HepG2 (cell line): Measurements from ENCODE around the gene PDCD1LG2. TPM values are rescaled to one million over a fixed set of nuclear protein-coding genes. Genes with fewer than 3 reads are reported as not detected.

Experiments used
- CCDC6 ChIP-seq: sonication (generic); formaldehyde crosslinking; IDR thresholded peaks from 2 replicates; pipeline ENCODE4 v1.8.1; 2022; ENCODE audit warnings: mild to moderate bottlenecking, missing genetic modification reagents, moderate library complexity
- JUNB ChIP-seq: sonication (generic); formaldehyde crosslinking; IDR thresholded peaks from 2 replicates; pipeline ENCODE4 v1.8.0; 2022; ENCODE audit warnings: missing genetic modification reagents, mild to moderate bottlenecking, borderline replicate concordance
- MTERF4 ChIP-seq: sonication (generic); formaldehyde crosslinking; IDR thresholded peaks from 2 replicates; pipeline ENCODE4 v1.8.0; 2023; ENCODE audit warnings: mild to moderate bottlenecking, missing genetic modification reagents
- NFKB2 ChIP-seq: sonication (generic); formaldehyde crosslinking; IDR thresholded peaks from 2 replicates; pipeline ENCODE4 v1.4.0; 2020; ENCODE audit warnings: missing genetic modification reagents, borderline replicate concordance
- RBM22 ChIP-seq: fragments of 200-400 bp; formaldehyde crosslinking; optimal IDR thresholded peaks from 2 replicates; pipeline ENCODE3; 2017; ENCODE audit warnings: mild to moderate bottlenecking, low read length, moderate library complexity
- SNAPC4 ChIP-seq: sonication (generic); formaldehyde crosslinking; IDR thresholded peaks from 2 replicates; pipeline ENCODE4 v1.4.0; 2020; ENCODE audit warnings: mild to moderate bottlenecking, missing genetic modification reagents
- THAP9 ChIP-seq: sonication (generic); formaldehyde crosslinking; IDR thresholded peaks from 2 replicates; pipeline ENCODE4; 2020; ENCODE audit warnings: missing genetic modification reagents, mild to moderate bottlenecking, borderline replicate concordance
- polyA plus RNA-seq, 8 experiments: library from polyadenylated mRNA; depleted of rRNA in 3 of 8; stranded (reverse) in 7 of 8; unstranded in 1 of 8; fragments of >200 nt; fragmentation: Illumina TruSeq in 4 of 8; extraction: Trizol in 4 of 8; gene quantifications; 2 replicates each; pipeline versions ENCODE4 v1.2.1 to v1.2.3, GENCODE V29; 2011 to 2016; ENCODE audit warnings: low read depth in 4 of 8, missing spikeins in 1 of 8, mixed read lengths in 1 of 8; ENCODE audit not compliant: insufficient read depth in 1 of 8
- total RNA-seq, 5 experiments: library from RNA; depleted of rRNA; stranded (reverse); fragments of >200 nt; fragmentation: Illumina TruSeq; extraction: Trizol; gene quantifications; 2 replicates each; pipeline ENCODE4 v1.2.3, GENCODE V29; 2016; ENCODE audit warnings: low read depth in 1 of 5

The PDCD1LG2 gene
- total and polyA plus RNA-seq, 2 of the 13 experiments (the other 11 are each of a cell fraction or from before 2014, with no cell fraction given) = not detected

- TF ChIP-seq THAP9 (CRISPR knock-in tag) (no peak), JUNB (CRISPR knock-in tag) (no peak), RBM22 (no peak), SNAPC4 (no peak), CCDC6 (CRISPR knock-in tag) (no peak), MTERF4 (CRISPR knock-in tag) (no peak), NFKB2 (CRISPR knock-in tag) (no peak)
These were observed 50.2 kb downstream of the PDCD1LG2 start (continued) for GRCh38 chr9:5560443-5561100.
